Measurements from ENCODE around the gene HSD17B14.

GRCh38 chr19:48806518-48806817 lies 29.8 kb downstream of the HSD17B14 start:
- TF ChIP-seq POLR2A (IDR thresholded peaks at IDR 0.05; ENCODE audit: low read depth, low read length), result no peak
- no peak for TF ChIP-seq PAX5 (IDR thresholded peaks at IDR 0.05; ENCODE audit: insufficient read depth, low read length, severe bottlenecking)
- TF ChIP-seq TAF1 (IDR thresholded peaks at IDR 0.05; ENCODE audit: low read depth, low read length), result no peak
- no peak for TF ChIP-seq POLR2AphosphoS5 (IDR thresholded peaks at IDR 0.05; ENCODE audit: low read depth, low read length)
- TF ChIP-seq POU2F2 (IDR thresholded peaks at IDR 0.05; ENCODE audit: low read depth, low read length), result no peak
